Stimulated activated CD4-positive, alpha-beta T cell treated with anti-CD3 and anti-CD28 coated beads, Interleukin-1b, Interleukin-23, amount 100 ng/mL, for 48 hours (primary cell): ENCODE data around the gene ZNF816.
"Not testable (repeated sequence)": the region's sequence is repeated elsewhere in the genome, so short reads cannot be mapped to it uniquely, and the experiment has no call there.

Experiments used
- DNase-seq: peaks from one replicate; pipeline ENCODE4 v3.0.0-alpha.2; 2020

The ZNF816 gene

GRCh38 chr19:52923778-52924593, 38.7 kb downstream of the ZNF816 start:
- no peak for DNase-seq

- peak; percentile 81 for DNase-seq
These were observed 39.6 kb downstream of the ZNF816 start, which contains the start of gene ZNF888 for GRCh38 chr19:52922841-52923777. ZNF888 (minus strand) TSS chr19:52923428; CDS start chr19:52917873, 5,555 bp downstream.

- DNase-seq: no peak
These were observed 45.1 kb downstream of the ZNF816 start for GRCh38 chr19:52917531-52917930.

GRCh38 chr19:52910648-52911047, 52.0 kb downstream of the ZNF816 start:
- no peak for DNase-seq

- DNase-seq: not testable (repeated sequence)
These were observed 58.5 kb downstream of the ZNF816 start for GRCh38 chr19:52904052-52904780.

GRCh38 chr19:52901842-52902241, 60.8 kb downstream of the ZNF816 start:
- no peak for DNase-seq
